Measurements from ENCODE around the gene FFAR3.

- TF ChIP-seq POLR2A (IDR thresholded peaks at IDR 0.05; ENCODE audit: low read length) (no peak), GATA1 (IDR thresholded peaks at IDR 0.05; ENCODE audit: low read depth, low read length) (no peak)
Observed at GRCh38 chr19:35331551-35332214, 26.6 kb upstream of the FFAR3 start.

Data from erythroblast (primary cell).